ENCODE data around the gene SENP3. TPM values are rescaled to one million over a fixed set of nuclear protein-coding genes. Genes with fewer than 3 reads are reported as not detected.

SENP3 gene
- total RNA-seq, 3 donors from 2014 or later, result 27.9 to 60.2 (median 37.7) TPM

- DNase-seq, result peak in 1 of 3 donors; percentile 12
- intact Hi-C loops (cut with DNase I, micrococcal nuclease), result no loop called here
- TF ChIP-seq CTCF (IDR thresholded peaks at IDR 0.05), result no peak
- ATAC-seq, result no peak
- Histone ChIP-seq H3K4me3 (no peak overlapping the region), H3K4me1 (ENCODE audit: low read depth) (peaks cover 35% of the 10 kb centered on the region), H3K36me3 (ENCODE audit: low read depth) (peaks cover 30% of the 10 kb centered on the region), H3K9me3 (no peaks in the 10 kb centered on the region)
Observed at GRCh38 chr17:7579834-7580603, 18.3 kb downstream of the SENP3 start.

DNA sequence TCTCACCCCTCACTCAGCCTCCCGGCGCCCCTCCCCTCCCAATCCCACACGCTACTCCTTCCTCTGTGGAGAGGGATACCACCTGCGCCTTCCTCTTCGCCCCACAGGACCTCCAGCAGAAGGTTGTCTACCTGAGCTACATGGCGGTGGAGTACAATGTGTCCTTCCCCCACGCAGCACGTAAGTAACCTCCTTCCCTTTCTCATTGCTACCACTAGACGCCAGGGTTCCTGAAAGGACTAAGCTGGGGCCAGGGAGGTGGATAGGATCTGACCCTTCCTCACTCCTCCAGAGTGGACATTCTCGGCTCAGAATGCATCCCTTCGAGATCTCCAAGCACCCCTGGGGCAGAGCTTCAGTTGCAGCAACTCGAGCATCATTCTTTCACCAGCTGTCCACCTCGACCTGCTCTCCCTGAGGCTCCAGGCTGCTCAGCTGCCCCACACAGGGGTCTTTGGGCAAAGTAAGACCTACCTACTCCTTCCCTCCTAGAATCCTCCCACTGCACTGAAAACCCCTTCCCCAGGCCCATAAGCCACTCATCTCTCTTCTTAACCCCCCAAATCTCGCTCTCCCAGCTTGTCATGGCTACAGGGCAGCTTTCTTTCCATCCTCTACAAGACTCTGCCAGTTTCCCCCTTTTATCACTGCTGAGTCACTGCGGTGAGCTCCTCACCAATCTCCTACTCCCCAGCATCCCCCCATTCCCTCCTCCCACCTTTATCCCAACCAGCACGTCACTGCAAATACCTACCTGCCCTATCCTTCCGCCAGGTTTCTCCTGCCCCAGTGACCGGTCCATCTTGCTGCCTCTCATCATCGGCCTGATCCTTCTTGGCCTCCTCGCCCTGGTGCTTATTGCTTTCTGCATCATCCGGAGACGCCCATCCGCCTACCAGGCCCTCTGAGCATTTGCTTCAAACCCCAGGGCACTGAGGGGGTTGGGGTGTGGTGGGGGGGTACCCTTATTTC lies 19.2 kb downstream of the SENP3 start:
- no peak for DNase-seq
- Histone ChIP-seq H3K4me3 (no peak overlapping the region), H3K4me1 (ENCODE audit: low read depth) (peaks cover 31% of the 10 kb centered on the region), H3K36me3 (ENCODE audit: low read depth) (peaks cover 28% of the 10 kb centered on the region), H3K9me3 (no peaks in the 10 kb centered on the region)
- intact Hi-C loops (cut with DNase I, micrococcal nuclease), result no loop called here
- ATAC-seq, result no peak
- no peak for TF ChIP-seq CTCF (IDR thresholded peaks at IDR 0.05)

GRCh38 chr17:7582396-7583252 lies 20.9 kb downstream of the SENP3 start:
- ATAC-seq, result no peak

GRCh38 chr17:7583253-7584109 lies 21.8 kb downstream of the SENP3 start, which contains the start of gene MPDU1:
Gene MPDU1 (plus strand): TSS chr17:7583852. CDS start chr17:7583863, 11 bp downstream.
- peak; percentile 86 for ATAC-seq
- H3K4me1 ChIP-seq (ENCODE audit: low read depth), result peaks cover 26% of the 10 kb centered on the region
- intact Hi-C loops (cut with DNase I, micrococcal nuclease), result no loop called here

More at GRCh38 chr17:7582396-7583252, 20.9 kb downstream of the SENP3 start:
- H3K36me3 ChIP-seq (ENCODE audit: low read depth), result peaks cover 20% of the 10 kb centered on the region
- intact Hi-C loops (cut with DNase I, micrococcal nuclease), result no loop called here
- H3K4me1 ChIP-seq (ENCODE audit: low read depth), result peaks cover 31% of the 10 kb centered on the region
- no peak for TF ChIP-seq CTCF (IDR thresholded peaks at IDR 0.05)
- H3K9me3 ChIP-seq, result no peaks in the 10 kb centered on the region
- H3K4me3 ChIP-seq, result no peak overlapping the region
- DNase-seq, result peak in 2 of 3 donors; percentile 42 to 79

More at GRCh38 chr17:7583253-7584109, 21.8 kb downstream of the SENP3 start, which contains the start of gene MPDU1:
- peaks cover 13% of the 10 kb centered on the region for H3K36me3 ChIP-seq (ENCODE audit: low read depth)
- H3K4me3 ChIP-seq, result peak within 1 kb of the TSS; percentile 44
- H3K9me3 ChIP-seq, result no peaks in the 10 kb centered on the region
- DNase-seq, result peak; percentile 95 to 98 (median 97)
- TF ChIP-seq CTCF (IDR thresholded peaks at IDR 0.05), result no peak
